Right forelimb (tissue), 1 donor: ENCODE measurements around the gene OR2L3.
"Not testable (repeated sequence)": the region's sequence is repeated elsewhere in the genome, so short reads cannot be mapped to it uniquely, and the experiment has no call there.

Experiments used
- DNase-seq: peaks from one replicate; pipeline ENCODE4 v3.0.0-alpha.2; 2018

The OR2L3 gene, protein sequence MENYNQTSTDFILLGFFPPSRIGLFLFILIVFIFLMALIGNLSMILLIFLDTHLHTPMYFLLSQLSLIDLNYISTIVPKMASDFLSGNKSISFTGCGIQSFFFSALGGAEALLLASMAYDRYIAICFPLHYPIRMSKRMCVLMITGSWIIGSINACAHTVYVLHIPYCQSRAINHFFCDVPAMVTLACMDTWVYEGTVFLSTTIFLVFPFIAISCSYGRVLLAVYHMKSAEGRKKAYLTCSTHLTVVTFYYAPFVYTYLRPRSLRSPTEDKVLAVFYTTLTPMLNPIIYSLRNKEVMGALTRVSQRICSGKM

GRCh38 chr1:248046536-248046935, at the start of gene OR2L3:
OR2L3 (plus strand) TSS chr1:248046836; CDS start chr1:248060682, 13,846 bp downstream.
- no peak for DNase-seq

DNA sequence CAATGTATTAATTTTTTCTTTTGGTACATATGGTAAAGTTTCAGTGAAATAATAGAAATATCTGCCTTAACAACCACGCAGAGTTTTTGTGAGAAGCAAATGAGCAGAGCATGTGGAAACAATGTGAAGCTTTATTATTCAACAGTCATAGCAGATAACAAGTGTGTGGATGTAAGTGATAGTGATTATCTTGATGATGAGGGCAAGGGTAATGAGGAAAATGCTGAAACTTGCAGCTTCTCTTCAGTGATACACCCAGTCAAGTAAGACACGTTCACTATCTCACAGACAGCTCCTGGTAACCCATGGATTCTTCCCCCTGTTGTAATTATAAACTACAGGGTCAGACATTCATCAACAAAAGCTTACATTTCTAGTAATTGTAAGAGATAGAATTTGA, 47.8 kb upstream of the OR2L3 start:
- no peak for DNase-seq

- DNase-seq, result no peak
Measured at GRCh38 chr1:248000169-248000568, 46.5 kb upstream of the OR2L3 start.

GRCh38 chr1:248007778-248008177, 38.9 kb upstream of the OR2L3 start:
- DNase-seq, result no peak

DNA sequence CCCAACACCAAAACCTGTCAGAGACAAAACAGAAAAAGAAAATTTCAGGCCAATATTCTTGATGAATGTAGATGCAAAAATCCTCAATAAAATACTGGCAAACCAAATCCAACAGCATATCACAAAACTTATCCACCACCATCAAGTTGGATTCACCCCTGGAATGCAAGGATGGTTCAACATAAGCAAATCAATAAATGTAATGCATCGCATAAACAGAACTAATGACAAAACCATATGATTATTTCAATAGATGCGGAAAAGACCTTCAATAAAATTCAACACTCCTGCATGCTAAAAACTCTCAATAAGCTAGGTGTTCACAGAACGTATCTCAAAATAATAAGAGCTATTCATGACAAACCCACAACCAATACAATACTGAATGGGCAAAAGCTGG, 37.0 kb upstream of the OR2L3 start:
- DNase-seq, result no peak

GRCh38 chr1:248013229-248013710, 33.4 kb upstream of the OR2L3 start, which contains the start of gene OR2L5:
OR2L5 (plus strand) TSS chr1:248013660; CDS start chr1:248021948, 8,288 bp downstream.
- no peak for DNase-seq

DNA sequence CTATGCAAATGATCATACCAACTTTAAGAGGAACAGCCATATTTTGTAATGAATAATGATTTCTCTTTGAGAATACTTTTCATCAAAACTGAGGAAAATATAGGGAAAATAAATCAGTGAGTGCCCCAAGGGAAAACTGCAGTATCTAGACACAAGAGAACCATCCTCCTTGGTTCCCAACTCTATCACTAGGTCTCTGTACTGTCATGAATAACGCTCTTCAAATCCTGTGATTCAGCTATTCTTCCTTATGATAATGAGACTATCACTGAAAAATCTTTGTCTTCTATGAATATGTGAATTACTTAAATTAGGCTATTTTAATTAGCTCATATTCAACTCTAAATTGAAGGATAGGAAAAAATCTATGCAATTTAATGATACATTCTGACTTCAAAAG, 30.8 kb upstream of the OR2L3 start:
- no peak for DNase-seq

DNA sequence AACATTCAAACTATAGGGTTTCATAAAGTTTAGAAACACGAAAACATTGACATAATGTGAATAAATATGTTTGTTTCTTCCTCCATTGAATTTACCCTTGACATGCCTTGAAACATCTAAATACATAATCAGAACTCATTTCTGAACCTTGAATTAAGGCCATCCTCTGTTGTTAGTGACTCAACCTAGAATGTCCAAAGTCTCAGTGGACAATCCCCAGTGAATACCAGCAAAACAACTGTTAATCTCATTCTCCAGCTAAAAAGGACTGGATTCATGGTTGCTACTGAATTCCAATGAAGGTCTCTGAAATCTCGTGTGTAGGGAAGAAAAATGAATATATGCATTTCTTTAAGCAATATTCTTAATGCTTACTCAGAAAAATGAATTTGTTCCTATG, 16.9 kb upstream of the OR2L3 start, which contains the start of gene OR2L2:
OR2L2 (plus strand) TSS at position 301 of the 400 bp plus-strand sequence. CDS start 8,198 bp downstream, outside the sequence.
- no peak for DNase-seq

DNA sequence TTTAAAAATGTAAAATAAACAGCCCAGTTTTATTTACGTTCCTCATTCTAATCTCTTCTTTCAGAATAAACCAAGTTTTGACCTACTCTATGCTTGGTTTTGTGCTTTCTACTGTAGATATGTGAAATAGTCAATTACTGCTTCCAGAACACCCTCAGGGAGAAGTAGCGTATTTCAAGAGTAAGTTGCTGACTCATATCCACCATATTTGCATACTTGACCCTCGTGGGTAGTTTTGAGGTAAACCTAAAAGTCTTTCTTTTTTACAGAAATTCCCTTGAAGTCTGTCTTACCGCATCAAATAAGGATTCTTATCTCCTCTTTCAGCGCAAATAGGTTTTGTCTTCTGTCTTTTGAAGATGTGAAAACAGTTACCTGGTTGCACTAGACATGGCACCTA, 1.4 kb upstream of the OR2L3 start:
- DNase-seq, result no peak

GRCh38 chr1:248047008-248047407, 372 bp downstream of the OR2L3 start:
- no peak for DNase-seq

- DNase-seq, result no peak
Measured at GRCh38 chr1:248054671-248055070, 8.0 kb downstream of the OR2L3 start.

DNA sequence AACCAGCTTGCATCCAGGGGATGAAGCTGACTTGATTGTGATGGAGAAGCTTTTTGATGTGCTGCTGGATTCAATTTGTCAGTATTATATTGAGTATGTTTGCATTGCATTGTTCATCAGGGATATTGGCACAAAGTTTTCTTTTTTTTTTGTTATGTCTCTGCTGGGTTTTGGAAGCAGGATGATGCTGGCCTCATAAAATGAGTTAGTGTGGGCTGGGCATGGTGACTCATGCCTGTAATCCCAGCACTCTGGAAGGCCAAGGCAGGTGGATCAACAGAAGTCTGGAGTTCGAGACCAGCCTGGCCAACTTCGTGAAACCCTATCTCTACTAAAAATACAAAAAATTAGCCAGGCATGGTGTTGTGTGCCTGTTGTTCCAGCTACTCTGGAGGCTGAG, 8.6 kb downstream of the OR2L3 start:
- no peak for DNase-seq

DNA sequence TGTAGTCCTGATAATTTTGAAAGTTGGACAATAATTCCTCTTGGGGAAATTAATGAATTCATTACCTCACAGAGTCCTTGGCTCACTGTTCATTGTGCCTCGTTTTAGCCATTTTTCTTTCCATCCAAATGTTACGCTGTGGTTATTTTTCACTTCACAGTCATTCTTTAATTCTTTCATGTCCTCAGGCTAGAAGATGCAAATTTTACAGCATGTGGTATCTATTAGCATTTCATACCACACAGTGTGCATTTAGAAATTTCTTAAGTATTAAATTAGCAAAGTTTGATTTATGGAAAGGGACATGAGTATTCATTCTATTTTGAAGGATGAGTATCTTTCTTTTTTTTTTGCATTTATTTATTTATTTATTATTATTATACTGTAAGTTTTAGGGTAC, 18.4 kb downstream of the OR2L3 start:
- DNase-seq, result no peak

GRCh38 chr1:248065604-248066003, 19.0 kb downstream of the OR2L3 start:
- DNase-seq, result no peak

DNA sequence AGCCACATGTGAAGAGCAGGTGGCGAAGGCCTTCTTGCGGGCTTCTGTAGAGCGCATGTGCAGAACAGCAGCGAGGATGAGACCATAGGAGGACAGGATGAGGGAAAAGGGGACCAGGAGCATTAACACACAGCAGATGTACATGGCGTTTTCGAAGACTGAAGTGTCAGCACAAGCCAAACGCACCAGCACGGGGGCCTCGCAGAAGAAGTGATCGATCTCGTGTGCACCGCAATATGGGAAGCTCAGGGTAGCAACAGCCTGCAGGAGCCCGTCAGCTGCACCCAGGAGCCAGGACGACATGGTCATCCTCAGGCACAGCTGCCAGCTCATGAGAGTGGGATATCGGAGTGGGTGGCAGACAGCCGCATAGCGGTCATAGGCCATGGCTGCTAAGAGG, 37.2 kb downstream of the OR2L3 start:
- DNase-seq, result not testable (repeated sequence)

DNA sequence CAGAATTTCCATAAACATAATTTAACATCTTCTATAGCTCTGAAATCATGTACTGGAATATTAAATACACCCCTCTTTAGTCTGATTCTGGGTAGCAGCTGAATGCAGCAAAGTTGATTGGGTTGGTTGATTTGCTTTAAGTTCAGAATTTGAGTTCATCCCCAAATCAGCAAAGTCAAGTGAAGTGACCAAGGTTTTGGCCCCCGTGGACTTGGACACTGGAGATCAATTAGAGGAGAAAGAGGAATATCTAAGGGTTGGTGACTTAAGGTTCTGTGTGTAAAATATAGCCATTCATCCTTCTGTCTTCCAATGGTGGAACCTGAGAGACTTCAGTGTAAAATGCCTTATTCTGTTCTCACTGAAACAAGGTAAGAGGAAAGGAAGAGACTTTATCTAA, 48.2 kb downstream of the OR2L3 start, which contains the start of gene OR2L13:
OR2L13 (plus strand) TSS at position 301 of the 400 bp plus-strand sequence. CDS start 4,192 bp downstream, outside the sequence.
- no peak for DNase-seq

- no peak for DNase-seq
Measured at GRCh38 chr1:248098529-248098928, 51.9 kb downstream of the OR2L3 start.

DNA sequence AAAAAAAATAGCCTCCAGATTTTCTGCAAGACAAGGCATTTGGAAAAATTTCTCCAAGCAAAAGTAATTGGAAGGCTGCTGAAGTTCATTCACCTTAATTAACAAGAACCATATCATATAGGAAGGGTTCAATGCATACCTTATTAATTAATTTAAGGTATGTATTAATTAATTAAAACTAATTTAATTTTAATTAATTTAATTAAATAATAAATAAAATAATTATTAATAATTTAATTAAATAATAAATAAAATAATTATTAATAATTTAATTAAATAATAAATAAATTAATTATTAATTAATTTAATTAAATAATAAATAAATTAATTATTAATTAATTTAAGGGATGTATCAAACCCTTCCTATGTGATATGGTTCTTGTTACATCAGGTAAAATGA, 56.2 kb downstream of the OR2L3 start:
- DNase-seq, result no peak

DNA sequence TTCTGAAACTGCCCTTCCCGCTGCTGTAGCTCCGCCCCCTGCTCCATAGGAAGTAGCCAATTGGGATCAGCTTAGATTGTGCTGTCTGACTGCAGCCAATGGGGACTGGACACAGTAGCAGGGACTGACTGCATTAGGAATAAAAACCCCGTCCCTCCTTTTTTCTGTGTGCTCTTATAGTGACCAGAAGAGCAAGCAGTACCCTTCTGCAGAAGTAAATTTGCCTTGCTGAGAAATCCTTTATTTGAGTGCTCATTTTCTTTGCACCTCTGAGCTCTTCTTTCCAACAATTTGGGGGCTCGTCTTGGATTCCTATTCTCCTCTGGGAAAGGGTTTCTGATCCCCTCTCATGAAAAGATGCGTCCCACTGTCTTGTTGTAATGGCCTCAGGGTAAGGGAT, 64.5 kb downstream of the OR2L3 start:
- DNase-seq, result no peak
